Forelimb muscle (tissue), 1 donor: Measurements from ENCODE around the gene ITIH5. TPM values are rescaled to one million over a fixed set of nuclear protein-coding genes. Genes with fewer than 3 reads are reported as not detected.
A peak's percentile ranks its signal among the peaks of the same experiment; 100 is the strongest.

Experiments used
- DNase-seq: peaks from one replicate; pipeline ENCODE4 v3.0.0-alpha.2; 2013; ENCODE audit warnings: low read depth
- polyA plus RNA-seq: library from polyadenylated mRNA; unstranded; fragments of 120-200 nt; gene quantifications from one replicate; pipeline ENCODE4 v1.2.1, GENCODE V29; 2013; ENCODE audit not compliant: insufficient read length

Gene ITIH5
- polyA plus RNA-seq, 1 donor: 47.8 TPM

- DNase-seq: no peak
These were observed 115.5 kb downstream of the ITIH5 start for GRCh38 chr10:7551289-7551688.

GRCh38 chr10:7550013-7550412 is 116.8 kb downstream of the ITIH5 start:
- DNase-seq: no peak

GRCh38 chr10:7547829-7548228 is 118.9 kb downstream of the ITIH5 start:
- DNase-seq: no peak

DNA sequence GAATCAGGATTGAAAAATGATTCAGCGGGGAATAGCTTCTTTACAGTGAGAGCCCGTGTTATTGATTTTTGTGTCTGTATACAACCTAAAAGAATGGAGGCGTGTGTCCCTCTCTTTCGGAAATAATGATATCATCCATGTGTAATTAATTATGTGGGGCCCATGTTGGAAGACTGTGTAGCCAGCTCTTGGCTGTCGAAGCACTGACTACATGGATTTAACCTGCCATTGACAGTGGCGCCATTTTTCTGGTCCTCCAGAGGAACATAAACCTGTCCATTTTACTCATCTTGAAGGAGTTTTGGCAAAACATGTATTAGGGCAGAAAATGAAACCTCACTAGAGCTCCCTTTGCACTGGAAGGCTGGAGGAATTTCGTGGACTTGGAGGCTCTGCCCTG is 119.6 kb downstream of the ITIH5 start:
- peak; percentile 84 for DNase-seq

DNA sequence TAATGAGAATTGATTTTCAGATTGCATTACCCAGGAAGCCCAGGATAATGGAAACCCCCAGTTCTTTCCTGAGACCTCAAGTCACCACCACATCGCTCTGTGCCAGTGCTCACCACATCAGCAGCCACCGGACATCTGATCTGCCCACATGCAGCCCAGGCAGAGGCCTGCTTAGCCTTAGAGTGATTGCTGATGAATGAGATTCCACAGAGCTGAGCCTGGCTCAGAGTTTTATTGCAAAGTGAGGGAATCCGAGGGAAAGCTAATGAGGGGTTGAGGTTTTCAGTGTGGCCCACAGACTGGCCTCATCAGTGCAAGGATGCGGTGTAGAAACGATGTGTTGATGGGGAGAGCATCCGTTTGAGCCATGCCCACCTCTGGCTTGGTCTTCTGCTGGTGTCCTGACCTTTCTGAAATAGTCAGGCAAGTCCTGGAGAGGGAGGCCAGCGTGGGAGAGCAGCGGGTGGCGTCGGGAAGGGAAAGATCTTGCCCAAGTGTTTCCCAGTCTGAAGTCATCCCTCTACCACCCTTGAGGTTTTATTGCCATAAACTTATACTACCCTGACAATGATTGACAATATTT is 120.3 kb downstream of the ITIH5 start:
- no peak for DNase-seq

DNA sequence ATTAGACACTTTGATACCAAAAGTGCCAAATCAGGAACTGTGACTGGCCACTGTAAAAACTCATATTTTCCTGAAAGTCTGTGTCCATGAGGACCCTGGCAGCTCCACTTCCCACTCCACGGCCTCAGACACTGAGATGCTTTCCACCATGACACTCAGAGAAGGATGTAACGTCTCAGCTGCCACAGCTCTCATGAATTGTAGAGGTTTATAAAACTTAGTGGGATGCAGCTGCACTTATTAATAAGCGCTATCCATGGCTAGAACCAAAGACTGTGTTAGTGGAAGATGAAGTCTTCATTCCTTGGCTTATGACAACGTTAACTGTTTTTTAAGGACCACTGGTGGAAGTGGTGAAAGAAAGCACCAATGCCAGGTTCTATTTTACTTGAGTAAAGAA is 121.0 kb downstream of the ITIH5 start:
- no peak for DNase-seq

DNA sequence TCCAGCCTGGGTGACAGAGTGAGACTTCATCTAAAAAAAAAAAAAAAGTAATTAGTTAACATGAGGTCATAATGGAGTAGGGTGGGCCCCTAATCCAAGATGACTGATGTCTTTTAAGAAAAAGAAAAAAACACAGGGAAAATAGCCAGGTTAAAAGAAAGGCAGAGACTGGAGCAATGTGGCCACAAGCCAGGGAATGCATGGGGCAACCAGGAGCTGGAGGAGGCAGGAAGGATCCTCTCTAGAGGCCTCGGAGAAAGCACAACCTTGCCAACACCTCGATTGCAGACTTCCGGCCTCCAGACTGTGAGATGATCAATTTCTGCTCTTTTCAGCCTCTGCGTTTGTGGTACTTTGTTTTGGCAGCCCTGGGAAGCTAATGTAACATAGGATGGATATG is 121.5 kb downstream of the ITIH5 start:
- DNase-seq: no peak

DNA sequence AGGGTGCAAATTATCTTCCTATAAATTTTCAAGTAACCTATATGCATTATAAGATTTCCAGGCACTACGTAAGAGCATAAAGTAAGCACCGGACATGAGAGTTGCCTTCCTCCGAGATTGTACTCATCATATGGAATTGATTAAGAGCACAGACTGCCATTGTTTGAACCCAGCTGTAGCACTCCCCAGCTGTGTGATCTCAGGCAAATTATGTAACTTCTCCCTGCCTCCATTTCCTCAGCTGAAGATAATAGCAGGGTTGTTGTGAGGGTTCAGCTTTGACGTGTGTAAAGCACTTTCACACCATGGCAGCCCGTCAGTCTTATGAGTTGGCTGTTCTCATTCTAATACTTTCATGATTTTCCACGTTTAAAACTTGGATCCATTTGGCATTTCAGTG is 122.6 kb downstream of the ITIH5 start:
- no peak for DNase-seq

DNA sequence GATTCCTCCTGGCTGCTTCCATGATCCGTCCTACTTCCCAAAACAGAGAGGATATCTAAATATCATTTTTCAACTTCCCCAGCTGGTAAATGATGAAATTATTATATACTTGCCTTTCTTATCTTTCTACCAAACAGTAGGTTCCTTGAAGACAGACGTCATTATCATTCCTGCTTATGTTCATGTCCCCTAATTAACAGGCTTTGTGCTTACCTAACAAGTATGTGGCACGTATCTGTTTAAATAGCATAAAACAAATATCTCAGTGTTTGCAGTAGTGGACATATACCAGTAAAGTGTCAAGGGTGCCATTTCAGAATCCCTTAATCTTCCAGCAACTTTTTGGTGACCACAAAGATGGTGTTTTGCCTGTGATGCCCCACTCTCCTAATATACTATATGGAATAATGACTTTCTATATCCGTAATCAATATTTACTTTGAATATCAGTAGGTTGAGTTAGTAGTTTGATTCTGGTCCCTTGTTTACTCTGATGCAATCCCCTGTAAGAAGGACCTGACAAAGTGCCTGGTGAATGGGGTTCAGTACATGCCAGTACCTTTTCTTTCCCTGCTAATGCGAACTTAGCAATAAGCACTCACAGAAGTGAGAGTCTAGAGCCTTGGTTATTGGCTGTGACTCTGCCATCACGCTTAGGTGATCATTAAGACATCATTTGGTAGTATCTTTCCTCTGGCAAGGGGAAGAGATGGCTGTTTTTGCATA is 124.4 kb downstream of the ITIH5 start:
- no peak for DNase-seq

GRCh38 chr10:7541137-7542087 is 125.4 kb downstream of the ITIH5 start:
- no peak for DNase-seq

DNA sequence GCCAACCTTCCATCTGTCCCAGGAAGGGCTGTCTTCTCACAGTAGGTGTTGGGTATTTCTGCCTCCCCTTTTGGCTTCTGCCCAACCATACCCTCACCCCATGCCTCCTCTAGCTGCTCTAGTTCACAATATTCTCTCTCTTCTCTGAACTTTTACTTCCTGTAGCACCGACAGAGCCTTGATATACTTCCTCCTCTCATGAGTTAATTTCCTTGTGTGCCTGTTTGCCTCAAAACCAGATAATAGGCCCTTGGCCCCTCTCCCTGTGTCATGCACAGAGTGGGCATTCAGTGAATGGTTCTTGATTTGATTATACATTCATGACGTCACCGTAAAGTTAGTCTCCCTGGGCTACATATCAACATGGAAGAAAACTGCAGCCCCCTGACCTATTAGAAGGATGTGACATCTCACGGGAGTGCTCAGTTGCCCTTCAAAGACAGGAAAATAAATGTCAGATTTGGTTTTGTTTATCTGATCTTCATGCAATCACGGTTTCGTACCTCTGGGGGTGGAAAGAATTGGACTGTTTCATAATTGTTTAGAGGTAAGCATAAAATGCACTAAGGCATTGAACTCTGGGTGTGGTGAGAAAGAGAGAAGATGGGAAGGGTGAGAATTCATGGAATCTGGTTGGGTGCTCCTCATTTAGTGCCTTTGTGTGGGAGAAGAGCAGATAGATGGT is 127.7 kb downstream of the ITIH5 start:
- DNase-seq: no peak

DNA sequence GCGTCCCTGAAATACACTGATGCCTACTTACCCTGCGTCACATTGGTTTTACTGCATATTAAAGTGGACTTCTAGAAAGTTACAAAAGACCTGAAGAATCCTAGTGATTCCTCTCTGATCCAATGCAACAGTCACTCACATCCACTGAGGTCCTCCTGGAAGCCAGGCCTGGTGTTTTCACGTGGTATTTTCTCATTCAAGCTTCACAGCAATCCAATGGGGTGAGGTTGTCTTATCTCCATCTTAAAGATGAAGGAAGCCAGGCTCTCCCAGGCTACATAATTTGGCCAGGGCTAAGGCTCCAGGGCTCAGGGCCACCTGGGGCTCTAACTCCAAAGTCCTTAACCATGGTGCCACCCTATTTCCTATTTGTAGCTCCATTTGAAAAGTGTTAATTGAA is 129.6 kb downstream of the ITIH5 start:
- DNase-seq: no peak

GRCh38 chr10:7534480-7534852 is 132.3 kb downstream of the ITIH5 start:
- DNase-seq: no peak

DNA sequence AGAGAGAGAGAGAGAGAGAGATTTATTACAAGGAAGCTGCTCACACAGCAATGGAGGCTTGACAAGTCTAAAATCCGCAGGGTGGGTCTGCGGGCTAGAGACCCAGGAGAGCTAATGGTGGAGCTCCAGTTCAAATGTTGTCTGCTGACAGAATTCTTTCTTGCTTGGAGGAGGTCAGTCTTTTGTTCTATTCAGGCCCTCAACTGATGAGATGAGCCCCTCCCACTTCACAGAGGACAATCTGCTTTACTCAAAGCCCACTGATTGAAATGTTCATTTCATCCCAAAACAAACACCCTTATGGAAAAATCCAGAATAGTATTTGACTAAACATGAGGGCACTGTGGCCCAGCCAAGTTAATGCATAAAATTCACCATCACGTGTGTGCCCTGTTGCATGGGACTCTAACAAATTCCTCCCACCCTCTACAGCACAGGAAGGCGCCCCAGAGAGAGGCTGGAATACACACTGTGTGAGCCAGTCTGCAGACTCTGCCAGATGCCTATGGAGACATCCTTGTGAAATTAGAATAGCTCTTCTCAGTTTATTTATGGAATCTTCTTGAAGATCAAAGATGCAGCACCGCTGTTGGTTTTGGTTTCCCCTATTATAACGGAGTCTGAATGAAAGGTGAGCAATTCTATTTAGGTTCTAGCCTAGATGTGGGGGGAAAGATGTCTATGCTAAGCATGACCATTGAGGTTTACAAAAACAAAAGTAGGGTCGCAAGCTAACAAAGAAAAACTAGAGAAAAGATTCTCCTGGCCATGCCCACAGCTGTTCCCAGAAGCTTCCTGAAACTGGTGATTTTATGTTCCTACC is 132.9 kb downstream of the ITIH5 start:
- no peak for DNase-seq

DNA sequence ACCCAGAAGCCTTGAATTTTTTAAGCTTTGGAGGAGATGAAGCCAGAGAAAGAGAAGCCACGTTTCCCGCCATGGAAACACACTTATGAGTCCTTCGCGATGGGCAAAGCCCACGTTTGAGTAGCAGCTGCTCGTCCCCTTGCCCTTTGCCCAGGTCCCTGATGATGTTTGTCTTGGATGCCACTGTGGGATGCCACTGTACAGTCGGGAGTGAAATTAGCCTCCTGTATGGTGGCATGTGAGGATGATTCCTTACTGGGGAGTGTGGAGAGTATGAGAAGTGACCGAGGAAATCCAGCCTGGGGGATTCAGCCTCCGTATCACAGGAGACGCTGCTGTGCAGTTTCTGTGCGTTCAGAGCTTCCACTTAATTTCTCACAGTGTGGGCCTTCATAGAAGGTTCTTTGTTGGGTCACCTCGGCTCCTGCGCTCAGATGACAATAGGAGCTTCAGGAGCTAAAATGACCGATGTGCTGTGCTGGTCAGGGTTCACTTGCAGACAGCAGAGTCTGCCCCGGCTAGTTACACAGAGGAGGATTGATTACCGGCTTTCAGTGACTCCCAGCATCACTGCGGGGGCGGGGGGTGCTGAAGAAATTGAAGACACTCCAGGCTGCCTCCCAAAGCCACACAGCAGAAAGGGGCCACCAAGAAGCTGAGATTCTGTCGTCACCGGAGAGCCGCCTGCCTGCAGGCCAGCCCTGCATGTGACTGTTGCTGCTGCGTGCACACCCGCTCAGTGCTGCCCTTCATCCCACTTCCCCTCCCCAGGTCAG is 133.9 kb downstream of the ITIH5 start:
- no peak for DNase-seq

- DNase-seq: no peak
These were observed 137.1 kb downstream of the ITIH5 start for GRCh38 chr10:7529638-7530037.

GRCh38 chr10:7527468-7527867 is 139.3 kb downstream of the ITIH5 start:
- DNase-seq: no peak

GRCh38 chr10:7526017-7526400 is 140.8 kb downstream of the ITIH5 start:
- no peak for DNase-seq

- DNase-seq: peak; percentile 81
These were observed 141.3 kb downstream of the ITIH5 start for GRCh38 chr10:7525314-7526016.

- DNase-seq: no peak
These were observed 143.1 kb downstream of the ITIH5 start for GRCh38 chr10:7523656-7524055.
